ENCODE measurements around the gene CCDC91. TPM values are rescaled to one million over a fixed set of nuclear protein-coding genes. Genes with fewer than 3 reads are reported as not detected.

CCDC91 gene
- total and polyA plus RNA-seq, 9 of the 15 experiments (the other 6 are each of a cell fraction or from before 2014, with no cell fraction given): 10.1 to 31.1 (median 26.3) TPM

DNA sequence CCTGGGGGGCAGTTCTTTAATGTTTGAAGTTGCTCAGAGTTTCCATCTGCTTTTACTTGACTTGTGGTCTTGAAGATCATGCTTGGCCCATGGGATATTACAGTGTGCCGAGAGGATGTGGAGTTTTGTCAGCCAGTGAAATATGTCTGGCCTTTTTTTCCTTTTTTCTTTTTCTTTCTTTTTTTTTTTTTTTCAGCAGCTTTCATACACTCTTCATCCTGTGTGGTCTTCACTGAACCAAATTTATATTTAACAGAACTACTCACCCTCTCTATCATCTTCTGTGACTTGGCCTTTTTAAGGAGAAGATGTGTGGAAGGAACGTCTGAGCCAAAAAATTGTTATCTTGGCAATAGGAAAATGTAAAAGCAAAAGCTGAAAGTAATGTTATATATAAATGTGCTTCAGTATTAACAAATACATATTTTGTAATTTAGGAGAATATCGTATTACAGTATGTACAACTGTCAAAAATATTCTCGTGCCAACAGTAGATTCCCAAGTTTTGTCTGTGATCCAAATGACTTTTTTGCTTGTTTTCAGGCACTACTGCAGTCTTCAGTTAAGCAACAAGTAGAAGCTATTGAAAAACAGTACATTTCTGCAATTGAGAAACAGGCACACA, 200.6 kb downstream of the CCDC91 start:
- intact Hi-C loops (cut with micrococcal nuclease) (no loop called here), in situ Hi-C loops (cut with MboI) (no loop called here)
- Histone ChIP-seq H3K79me2 (ENCODE audit: control insufficient read depth, insufficient read depth, low read length) (no peaks in the 10 kb centered on the region), H4K20me1 (replicated peaks; ENCODE audit: control insufficient read depth, insufficient read depth, low read length) (no peaks in the 10 kb centered on the region), H3K9ac (ENCODE audit: insufficient read depth in 1 of 2, low read depth in 2 of 2, low read length in 2 of 2) (no peak overlapping the region), H2AFZ (ENCODE audit: low read depth, low read length) (no peak overlapping the region), H3K27ac (ENCODE audit: extremely low read depth, low read depth, low read length) (no peak overlapping the region), H3K4me2 (ENCODE audit: insufficient read depth, low read length) (no peak overlapping the region), H3K36me3 (ENCODE audit: control insufficient read depth, insufficient read depth, low read length) (0 out of 3 replicates have a peak, but pooled peaks cover 4% of the 10 kb centered on the region), H3K4me3 (no peak overlapping the region), H3K4me1 (replicated peaks in 1 of 2; ENCODE audit: control insufficient read depth in 2 of 2, insufficient read depth in 2 of 2, low read length in 2 of 2) (no peaks in the 10 kb centered on the region), H3K27me3 (ENCODE audit: control insufficient read depth in 2 of 2, insufficient read depth in 2 of 2, low read length in 2 of 2) (no peaks in the 10 kb centered on the region), H3K9me3 (replicated peaks; ENCODE audit: control insufficient read depth, insufficient read depth, low read depth, low read length) (no peaks in the 10 kb centered on the region), H3K9me1 (ENCODE audit: control insufficient read depth, insufficient read depth, low read length) (no peaks in the 10 kb centered on the region)
- ChIA-PET CTCF (ENCODE audit: low intra/inter-chr PET ratio) (no interaction called here), POLR2A (no interaction called here)
- no peak for DNase-seq (ENCODE audit: extremely low read depth in 1 of 4, low spot score in 3 of 4)
- no peak for ATAC-seq
- WGBS (ENCODE audit: insufficient coverage, low coverage, missing lambda C conversion rate): 75% methylated on average over 4 of the region's 4 CpGs
- BruUV-seq (replicated peaks): no TSS peak
- FAIRE-seq: no peak
- TF ChIP-seq HOMEZ (CRISPR knock-in tag; IDR thresholded peaks at IDR 0.05) (no peak), TSHZ1 (CRISPR knock-in tag; IDR thresholded peaks at IDR 0.05) (no peak), BDP1 (IDR thresholded peaks at IDR 0.05; ENCODE audit: insufficient read depth, insufficient read length) (no peak), MTA2 (IDR thresholded peaks at IDR 0.05; ENCODE audit: low read depth) (no peak), HDAC2 (IDR thresholded peaks at IDR 0.05) (no peak), GTF2E2 (tag; IDR thresholded peaks at IDR 0.05) (no peak), CREB1 (IDR thresholded peaks at IDR 0.05) (no peak), CREB1 (CRISPR knock-in tag; IDR thresholded peaks at IDR 0.05) (no peak), DACH1 (IDR thresholded peaks at IDR 0.05; ENCODE audit: partially characterized antibody) (no peak), ID3 (CRISPR knock-in tag; IDR thresholded peaks at IDR 0.05) (no peak), ID3 (tag; IDR thresholded peaks at IDR 0.05) (no peak), TCFL5 (CRISPR knock-in tag; conservative IDR thresholded peaks at IDR 0.05) (no peak), ZBTB17 (CRISPR knock-in tag; IDR thresholded peaks at IDR 0.05) (no peak)
- TF ChIP-seq, protein P1, sequence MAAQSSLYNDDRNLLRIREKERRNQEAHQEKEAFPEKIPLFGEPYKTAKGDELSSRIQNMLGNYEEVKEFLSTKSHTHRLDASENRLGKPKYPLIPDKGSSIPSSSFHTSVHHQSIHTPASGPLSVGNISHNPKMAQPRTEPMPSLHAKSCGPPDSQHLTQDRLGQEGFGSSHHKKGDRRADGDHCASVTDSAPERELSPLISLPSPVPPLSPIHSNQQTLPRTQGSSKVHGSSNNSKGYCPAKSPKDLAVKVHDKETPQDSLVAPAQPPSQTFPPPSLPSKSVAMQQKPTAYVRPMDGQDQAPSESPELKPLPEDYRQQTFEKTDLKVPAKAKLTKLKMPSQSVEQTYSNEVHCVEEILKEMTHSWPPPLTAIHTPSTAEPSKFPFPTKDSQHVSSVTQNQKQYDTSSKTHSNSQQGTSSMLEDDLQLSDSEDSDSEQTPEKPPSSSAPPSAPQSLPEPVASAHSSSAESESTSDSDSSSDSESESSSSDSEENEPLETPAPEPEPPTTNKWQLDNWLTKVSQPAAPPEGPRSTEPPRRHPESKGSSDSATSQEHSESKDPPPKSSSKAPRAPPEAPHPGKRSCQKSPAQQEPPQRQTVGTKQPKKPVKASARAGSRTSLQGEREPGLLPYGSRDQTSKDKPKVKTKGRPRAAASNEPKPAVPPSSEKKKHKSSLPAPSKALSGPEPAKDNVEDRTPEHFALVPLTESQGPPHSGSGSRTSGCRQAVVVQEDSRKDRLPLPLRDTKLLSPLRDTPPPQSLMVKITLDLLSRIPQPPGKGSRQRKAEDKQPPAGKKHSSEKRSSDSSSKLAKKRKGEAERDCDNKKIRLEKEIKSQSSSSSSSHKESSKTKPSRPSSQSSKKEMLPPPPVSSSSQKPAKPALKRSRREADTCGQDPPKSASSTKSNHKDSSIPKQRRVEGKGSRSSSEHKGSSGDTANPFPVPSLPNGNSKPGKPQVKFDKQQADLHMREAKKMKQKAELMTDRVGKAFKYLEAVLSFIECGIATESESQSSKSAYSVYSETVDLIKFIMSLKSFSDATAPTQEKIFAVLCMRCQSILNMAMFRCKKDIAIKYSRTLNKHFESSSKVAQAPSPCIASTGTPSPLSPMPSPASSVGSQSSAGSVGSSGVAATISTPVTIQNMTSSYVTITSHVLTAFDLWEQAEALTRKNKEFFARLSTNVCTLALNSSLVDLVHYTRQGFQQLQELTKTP (IDR thresholded peaks at IDR 0.05; ENCODE audit: low read depth in 1 of 2, partially characterized antibody in 2 of 2): no peak
